ENCODE measurements around the gene HSBP1.

Gene HSBP1

DNA sequence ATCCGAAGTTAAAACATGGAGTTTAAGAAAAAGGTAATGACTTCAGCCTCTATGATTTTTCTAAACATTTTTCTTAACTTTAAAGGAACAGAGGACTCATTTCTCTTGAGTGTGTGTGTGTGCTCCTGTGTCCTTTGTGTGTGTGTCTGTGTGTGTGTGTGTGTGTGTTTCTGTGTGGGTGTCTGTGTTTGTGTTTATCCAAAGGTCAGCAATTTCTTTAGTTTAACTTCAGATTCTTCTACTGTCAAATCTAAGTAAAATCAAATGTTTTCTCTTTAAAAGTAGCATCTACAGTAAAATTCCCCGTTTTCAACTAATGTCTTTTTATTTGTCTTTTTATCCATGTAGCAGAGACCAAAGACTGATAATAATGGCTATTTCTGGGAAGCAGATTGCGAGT, 31.8 kb downstream of the HSBP1 start:
- Histone ChIP-seq H3K27me3 (ENCODE audit: insufficient read depth, low read length) (peaks cover 26% of the 10 kb centered on the region), H3K27ac (ENCODE audit: low read depth, low read length) (no peak overlapping the region), H3K79me2 (ENCODE audit: control insufficient read depth, insufficient read depth, low read length, unreplicated experiment) (no peaks in the 10 kb centered on the region), H3K4me3 (ENCODE audit: low read depth, low read length) (no peak overlapping the region), H3K4me1 (ENCODE audit: control insufficient read depth, insufficient read depth, low read length, unreplicated experiment) (peaks cover 13% of the 10 kb centered on the region), H3K36me3 (ENCODE audit: insufficient read depth, low read length) (no peaks in the 10 kb centered on the region), H2AFZ (ENCODE audit: low read length, unreplicated experiment) (no peak overlapping the region)

DNA sequence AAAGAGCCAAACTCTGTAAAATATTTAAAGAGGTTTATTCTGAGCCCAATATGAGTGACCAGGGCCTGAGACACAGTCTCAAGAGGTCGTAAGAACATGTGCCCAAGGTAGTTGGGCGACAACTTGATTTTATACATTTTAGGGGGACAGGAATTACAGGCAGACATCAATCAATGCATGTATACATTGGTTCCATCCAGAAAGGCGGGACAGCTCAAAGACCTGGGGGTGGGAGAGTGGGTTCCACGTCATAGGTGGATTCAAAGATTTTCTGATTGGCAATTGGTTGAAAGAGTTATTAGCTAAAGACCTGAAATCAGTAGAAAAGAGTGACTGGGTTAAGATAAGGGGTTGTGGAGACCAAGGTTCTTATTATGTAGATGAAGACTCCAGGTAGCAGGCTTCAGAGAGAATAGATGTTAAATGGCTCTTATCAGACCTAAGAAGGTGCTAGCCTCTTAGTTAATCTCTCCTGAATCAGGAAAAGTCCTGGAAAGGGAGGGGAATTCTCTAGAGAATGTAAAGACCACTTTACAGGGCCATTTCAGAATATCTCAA, 32.4 kb downstream of the HSBP1 start:
- H3K4me3 ChIP-seq (ENCODE audit: low read depth, low read length): no peak overlapping the region
- no peak overlapping the region for H3K27ac ChIP-seq (ENCODE audit: low read depth, low read length)
- no peaks in the 10 kb centered on the region for H3K36me3 ChIP-seq (ENCODE audit: insufficient read depth, low read length)
- H3K79me2 ChIP-seq (ENCODE audit: control insufficient read depth, insufficient read depth, low read length, unreplicated experiment): no peaks in the 10 kb centered on the region
- H3K4me1 ChIP-seq (ENCODE audit: control insufficient read depth, insufficient read depth, low read length, unreplicated experiment): peaks cover 13% of the 10 kb centered on the region
- H3K27me3 ChIP-seq (ENCODE audit: insufficient read depth, low read length): peaks cover 26% of the 10 kb centered on the region
- no peak overlapping the region for H2AFZ ChIP-seq (ENCODE audit: low read length, unreplicated experiment)

DNA sequence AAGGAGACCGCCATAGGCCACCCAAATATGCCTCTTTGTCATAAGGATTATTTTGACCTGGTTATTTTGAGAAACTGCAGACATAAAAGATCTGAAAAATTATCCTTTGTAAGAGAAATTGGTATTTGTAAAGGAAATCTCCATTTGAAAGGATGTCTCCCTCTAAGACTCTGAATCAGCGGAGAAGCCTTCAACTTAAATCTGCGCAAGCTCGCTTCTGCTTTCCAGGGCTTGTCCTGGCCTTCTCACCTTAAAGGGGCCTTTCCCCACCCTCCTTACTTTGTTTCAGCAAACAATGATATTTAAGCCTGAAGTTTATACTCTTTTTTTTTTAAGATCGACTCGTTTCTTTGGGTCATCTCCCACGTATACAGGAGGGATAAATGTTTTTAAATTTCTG, 34.5 kb downstream of the HSBP1 start:
- Histone ChIP-seq H3K79me2 (ENCODE audit: control insufficient read depth, insufficient read depth, low read length, unreplicated experiment) (no peaks in the 10 kb centered on the region), H3K27ac (ENCODE audit: low read depth, low read length) (no peak overlapping the region), H2AFZ (ENCODE audit: low read length, unreplicated experiment) (no peak overlapping the region), H3K4me1 (ENCODE audit: control insufficient read depth, insufficient read depth, low read length, unreplicated experiment) (no peaks in the 10 kb centered on the region), H3K27me3 (ENCODE audit: insufficient read depth, low read length) (peaks cover 26% of the 10 kb centered on the region), H3K36me3 (ENCODE audit: insufficient read depth, low read length) (no peaks in the 10 kb centered on the region), H3K4me3 (ENCODE audit: low read depth, low read length) (no peak overlapping the region)

- no peak overlapping the region for H2AFZ ChIP-seq (ENCODE audit: low read length, unreplicated experiment)
- H3K27ac ChIP-seq (ENCODE audit: low read depth, low read length): no peak overlapping the region
- no peak overlapping the region for H3K4me3 ChIP-seq (ENCODE audit: low read depth, low read length)
- H3K36me3 ChIP-seq (ENCODE audit: insufficient read depth, low read length): no peaks in the 10 kb centered on the region
- no peaks in the 10 kb centered on the region for H3K79me2 ChIP-seq (ENCODE audit: control insufficient read depth, insufficient read depth, low read length, unreplicated experiment)
- peaks cover 21% of the 10 kb centered on the region; the same call in 1 of the 2 replicates for H3K27me3 ChIP-seq (ENCODE audit: insufficient read depth, low read length)
- H3K4me1 ChIP-seq (ENCODE audit: control insufficient read depth, insufficient read depth, low read length, unreplicated experiment): no peaks in the 10 kb centered on the region
Observed at GRCh38 chr16:83842756-83843507, 35.2 kb downstream of the HSBP1 start.

GRCh38 chr16:83843657-83844056, 35.9 kb downstream of the HSBP1 start:
- no peaks in the 10 kb centered on the region for H3K4me1 ChIP-seq (ENCODE audit: control insufficient read depth, insufficient read depth, low read length, unreplicated experiment)
- H2AFZ ChIP-seq (ENCODE audit: low read length, unreplicated experiment): no peak overlapping the region
- peaks cover 16% of the 10 kb centered on the region; the same call in 1 of the 2 replicates for H3K27me3 ChIP-seq (ENCODE audit: insufficient read depth, low read length)
- no peak overlapping the region for H3K4me3 ChIP-seq (ENCODE audit: low read depth, low read length)
- no peak overlapping the region for H3K27ac ChIP-seq (ENCODE audit: low read depth, low read length)
- H3K36me3 ChIP-seq (ENCODE audit: insufficient read depth, low read length): no peaks in the 10 kb centered on the region
- no peaks in the 10 kb centered on the region for H3K79me2 ChIP-seq (ENCODE audit: control insufficient read depth, insufficient read depth, low read length, unreplicated experiment)

DNA sequence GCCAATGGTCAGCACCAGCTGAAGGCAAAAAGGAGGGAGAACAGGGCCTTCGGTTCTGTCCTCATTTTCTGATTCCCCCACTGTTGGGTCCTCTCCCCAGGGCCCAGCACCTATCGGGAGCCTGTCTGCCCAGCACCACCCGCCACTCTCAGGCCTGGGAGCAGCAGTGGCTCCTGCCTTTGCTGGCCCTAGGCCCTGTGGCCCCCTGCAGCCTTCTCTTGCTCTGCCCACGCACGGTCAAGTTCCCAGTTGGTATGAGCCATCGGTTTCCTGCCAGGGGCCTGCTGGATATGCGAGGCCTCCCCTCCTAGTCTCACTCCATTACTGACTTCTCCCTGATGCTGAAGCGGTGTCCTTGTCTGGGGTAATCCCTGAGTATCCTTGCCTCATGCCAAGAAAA, 37.5 kb downstream of the HSBP1 start:
- Histone ChIP-seq H3K4me1 (ENCODE audit: control insufficient read depth, insufficient read depth, low read length, unreplicated experiment) (no peaks in the 10 kb centered on the region), H3K27ac (ENCODE audit: low read depth, low read length) (no peak overlapping the region)

DNA sequence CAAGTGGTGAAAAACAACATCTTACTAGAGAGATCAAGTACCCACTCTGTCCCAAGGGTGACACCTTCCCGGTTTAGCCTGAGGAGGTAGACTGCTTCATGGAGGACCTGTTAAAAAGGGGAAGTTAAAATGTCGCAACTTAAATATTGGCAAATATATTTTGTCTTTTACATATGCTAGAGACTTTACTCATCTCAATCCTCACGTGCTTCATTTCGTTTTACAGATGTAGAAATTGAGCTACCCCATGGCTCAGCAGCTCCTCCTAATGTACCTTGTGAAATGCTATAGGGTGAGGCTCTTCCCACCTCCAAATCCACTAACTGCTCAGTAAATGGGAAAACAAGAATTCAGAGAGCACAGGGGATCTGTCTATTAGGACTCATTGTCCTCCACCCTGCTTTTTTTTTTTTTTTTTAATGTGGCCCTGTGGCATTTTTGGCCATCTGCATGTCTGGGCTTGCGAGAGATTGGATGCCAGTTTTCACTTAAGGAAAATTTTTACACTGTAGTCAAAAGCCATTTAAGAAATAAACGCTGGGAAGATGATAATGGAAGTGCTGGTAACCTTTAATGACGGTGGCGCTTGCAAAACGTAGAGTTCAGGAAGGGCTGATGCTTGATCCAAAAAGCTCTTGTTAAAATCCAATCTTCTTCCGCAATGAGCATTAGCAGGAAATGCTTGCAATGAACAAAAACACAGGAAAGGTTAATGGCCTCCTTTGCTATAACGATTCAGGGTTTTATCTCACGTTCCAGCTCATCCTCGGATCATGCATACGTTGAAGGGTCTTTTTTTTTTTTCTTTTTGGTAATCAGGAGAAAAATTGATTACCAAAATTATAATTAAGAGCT, 39.8 kb downstream of the HSBP1 start:
- Histone ChIP-seq H2AFZ (ENCODE audit: low read length, unreplicated experiment) (no peak overlapping the region), H3K4me1 (ENCODE audit: control insufficient read depth, insufficient read depth, low read length, unreplicated experiment) (no peaks in the 10 kb centered on the region), H3K36me3 (ENCODE audit: insufficient read depth, low read length) (no peaks in the 10 kb centered on the region), H3K27me3 (ENCODE audit: insufficient read depth, low read length) (peaks cover 10% of the 10 kb centered on the region; the same call in 1 of the 2 replicates), H3K4me3 (ENCODE audit: low read depth, low read length) (no peak overlapping the region), H3K27ac (ENCODE audit: low read depth, low read length) (no peak overlapping the region), H3K79me2 (ENCODE audit: control insufficient read depth, insufficient read depth, low read length, unreplicated experiment) (no peaks in the 10 kb centered on the region)

More for the DNA sequence above, 37.5 kb downstream of the HSBP1 start:
- Histone ChIP-seq H3K36me3 (ENCODE audit: insufficient read depth, low read length) (no peaks in the 10 kb centered on the region), H3K79me2 (ENCODE audit: control insufficient read depth, insufficient read depth, low read length, unreplicated experiment) (no peaks in the 10 kb centered on the region), H3K27me3 (ENCODE audit: insufficient read depth, low read length) (peaks cover 10% of the 10 kb centered on the region; the same call in 1 of the 2 replicates), H3K4me3 (ENCODE audit: low read depth, low read length) (no peak overlapping the region), H2AFZ (ENCODE audit: low read length, unreplicated experiment) (no peak overlapping the region)

DNA sequence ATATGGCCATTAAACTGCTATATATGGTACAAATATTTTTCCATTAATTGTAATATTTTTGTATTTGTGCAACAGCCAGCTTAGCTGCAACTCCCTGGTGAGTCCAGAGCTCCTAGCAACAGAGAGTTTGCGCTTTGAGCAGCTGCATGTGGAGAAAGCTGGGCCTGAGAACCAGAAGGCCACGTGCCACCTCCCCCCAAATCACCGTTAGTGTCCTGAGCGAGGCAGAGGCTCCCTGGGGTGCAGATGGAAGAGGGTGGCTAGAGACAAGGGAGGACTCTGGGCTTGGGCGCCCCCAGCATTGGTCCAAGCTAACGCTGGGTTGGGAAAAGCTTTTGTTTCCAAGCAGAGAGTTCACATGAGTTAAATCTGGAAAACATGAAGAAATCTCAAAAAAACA, 41.6 kb downstream of the HSBP1 start:
- H3K27ac ChIP-seq (ENCODE audit: low read depth, low read length): no peak overlapping the region
- no peaks in the 10 kb centered on the region for H3K36me3 ChIP-seq (ENCODE audit: insufficient read depth, low read length)
- H3K4me3 ChIP-seq (ENCODE audit: low read depth, low read length): no peak overlapping the region
- no peak overlapping the region for H2AFZ ChIP-seq (ENCODE audit: low read length, unreplicated experiment)
- H3K4me1 ChIP-seq (ENCODE audit: control insufficient read depth, insufficient read depth, low read length, unreplicated experiment): no peaks in the 10 kb centered on the region
- no peaks in the 10 kb centered on the region for H3K79me2 ChIP-seq (ENCODE audit: control insufficient read depth, insufficient read depth, low read length, unreplicated experiment)
- H3K27me3 ChIP-seq (ENCODE audit: insufficient read depth, low read length): peaks cover 17% of the 10 kb centered on the region; the same call in 1 of the 2 replicates

- peaks cover 24% of the 10 kb centered on the region; the same call in 1 of the 2 replicates for H3K27me3 ChIP-seq (ENCODE audit: insufficient read depth, low read length)
Observed at GRCh38 chr16:83850947-83851346, 43.2 kb downstream of the HSBP1 start.

GRCh38 chr16:83851473-83851872, 43.7 kb downstream of the HSBP1 start:
- H3K27ac ChIP-seq (ENCODE audit: low read depth, low read length): no peak overlapping the region
- no peaks in the 10 kb centered on the region for H3K4me1 ChIP-seq (ENCODE audit: control insufficient read depth, insufficient read depth, low read length, unreplicated experiment)
- no peaks in the 10 kb centered on the region for H3K79me2 ChIP-seq (ENCODE audit: control insufficient read depth, insufficient read depth, low read length, unreplicated experiment)
- H3K36me3 ChIP-seq (ENCODE audit: insufficient read depth, low read length): no peaks in the 10 kb centered on the region
- H3K27me3 ChIP-seq (ENCODE audit: insufficient read depth, low read length): peaks cover 27% of the 10 kb centered on the region; the same call in 1 of the 2 replicates
- H3K4me3 ChIP-seq (ENCODE audit: low read depth, low read length): no peak overlapping the region
- H2AFZ ChIP-seq (ENCODE audit: low read length, unreplicated experiment): no peak overlapping the region

More at GRCh38 chr16:83850947-83851346, 43.2 kb downstream of the HSBP1 start:
- no peaks in the 10 kb centered on the region for H3K4me1 ChIP-seq (ENCODE audit: control insufficient read depth, insufficient read depth, low read length, unreplicated experiment)
- no peak overlapping the region for H3K4me3 ChIP-seq (ENCODE audit: low read depth, low read length)
- H3K79me2 ChIP-seq (ENCODE audit: control insufficient read depth, insufficient read depth, low read length, unreplicated experiment): no peaks in the 10 kb centered on the region
- no peaks in the 10 kb centered on the region for H3K36me3 ChIP-seq (ENCODE audit: insufficient read depth, low read length)
- H2AFZ ChIP-seq (ENCODE audit: low read length, unreplicated experiment): no peak overlapping the region
- no peak overlapping the region for H3K27ac ChIP-seq (ENCODE audit: low read depth, low read length)

Data from ACC112 (cell line).